GM18502 (cell line): ENCODE measurements around the gene S100A1.
"Not testable (repeated sequence)": the region's sequence is repeated elsewhere in the genome, so short reads cannot be mapped to it uniquely, and the experiment has no call there.

Experiments used
- ATAC-seq: cut with Tn5 transposase; IDR thresholded peaks from one replicate; pipeline ENCODE4 v1.9.1; 2021; ENCODE audit warnings: mild to moderate bottlenecking; ENCODE audit not compliant: unreplicated experiment, poor library complexity

Gene S100A1

DNA sequence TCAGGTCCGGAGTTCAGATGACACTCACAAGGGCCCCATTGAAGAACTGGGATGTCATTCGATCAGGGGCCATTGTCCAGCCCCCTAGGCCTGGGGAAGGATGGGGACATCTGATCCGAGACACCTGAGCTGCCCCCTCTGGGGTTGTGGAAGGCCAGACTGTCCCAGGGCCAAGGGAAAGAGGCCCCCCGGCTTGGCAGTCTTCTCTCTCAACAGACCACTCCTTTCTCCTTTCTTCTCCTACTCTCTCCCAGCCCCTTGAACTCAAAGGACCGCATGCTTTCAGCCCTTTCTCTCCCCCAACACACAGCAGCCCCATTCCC is 1.1 kb downstream of the S100A1 start:
- no peak for ATAC-seq

DNA sequence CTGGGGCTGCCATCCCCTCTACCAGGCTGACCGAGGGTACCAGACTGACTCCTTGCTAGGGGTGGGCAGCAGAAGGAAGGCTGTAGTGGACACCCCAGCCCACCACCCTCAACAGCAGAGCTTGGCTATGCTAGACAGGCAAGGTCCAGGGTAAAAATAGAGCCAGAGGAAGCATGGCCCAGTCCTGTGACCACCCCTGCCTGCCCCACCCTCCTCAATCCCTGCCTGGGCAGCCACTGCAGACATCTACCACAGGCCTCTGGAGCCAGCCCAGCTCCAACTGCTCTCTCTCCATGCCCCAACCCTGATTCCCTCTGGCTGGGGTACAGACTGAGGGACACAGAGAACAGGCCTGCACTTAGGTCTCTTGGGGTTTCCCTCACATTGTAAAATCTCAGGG is 1.7 kb downstream of the S100A1 start:
- ATAC-seq: no peak

DNA sequence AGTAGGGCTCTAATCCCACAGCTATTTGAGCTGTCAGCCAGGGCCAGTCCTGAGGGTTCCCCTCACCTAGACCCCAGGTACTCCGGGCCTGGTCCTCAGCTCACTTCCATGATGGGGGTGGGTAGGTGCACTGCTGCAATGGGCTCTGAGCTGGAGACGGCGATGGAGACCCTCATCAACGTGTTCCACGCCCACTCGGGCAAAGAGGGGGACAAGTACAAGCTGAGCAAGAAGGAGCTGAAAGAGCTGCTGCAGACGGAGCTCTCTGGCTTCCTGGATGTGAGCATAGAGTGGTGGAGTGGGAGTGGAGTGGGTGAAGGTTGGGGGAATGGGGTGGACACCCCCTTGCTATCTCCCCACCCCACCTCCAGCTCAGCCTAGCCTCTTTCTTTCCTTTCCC is 2.1 kb downstream of the S100A1 start:
- no peak for ATAC-seq

DNA sequence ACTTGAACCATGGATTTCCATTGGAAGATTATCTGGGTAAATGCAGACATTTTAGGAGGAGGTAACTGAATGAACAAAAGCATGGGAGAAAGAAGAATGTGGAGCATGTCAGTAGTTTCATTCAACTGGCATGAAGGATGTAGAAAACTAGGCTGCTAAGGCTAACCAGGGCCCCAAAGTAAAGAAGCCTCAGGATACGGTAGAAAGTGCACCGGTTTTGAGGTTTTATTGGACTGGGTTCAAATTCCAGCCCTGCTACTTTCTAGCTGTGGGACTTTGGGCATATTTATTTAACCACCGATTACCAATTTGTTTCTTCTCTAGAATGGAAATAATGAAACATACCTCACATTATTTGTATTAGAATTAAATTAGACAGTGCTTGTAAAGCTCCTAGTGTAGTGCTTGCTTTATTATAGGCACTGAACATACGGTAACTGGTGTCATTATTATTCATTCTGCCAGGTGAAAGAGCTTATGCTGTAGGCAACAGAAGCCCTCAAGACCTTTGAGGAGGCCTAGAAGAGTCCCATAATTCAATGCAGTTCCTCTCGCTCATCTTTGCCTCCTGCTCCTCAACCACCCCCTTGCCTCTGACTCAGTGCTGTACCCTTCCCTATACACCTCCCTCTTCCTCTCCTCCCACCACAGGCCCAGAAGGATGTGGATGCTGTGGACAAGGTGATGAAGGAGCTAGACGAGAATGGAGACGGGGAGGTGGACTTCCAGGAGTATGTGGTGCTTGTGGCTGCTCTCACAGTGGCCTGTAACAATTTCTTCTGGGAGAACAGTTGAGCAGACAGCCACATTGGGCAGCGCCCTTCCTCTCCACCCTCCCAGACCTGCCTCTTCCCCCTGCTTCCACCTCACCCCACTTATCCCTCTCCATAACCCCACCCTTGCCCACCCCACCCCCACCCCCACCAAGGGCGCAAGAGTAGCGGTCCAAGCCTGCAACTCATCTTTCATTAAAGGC is 3.1 kb downstream of the S100A1 start:
- no peak for ATAC-seq

DNA sequence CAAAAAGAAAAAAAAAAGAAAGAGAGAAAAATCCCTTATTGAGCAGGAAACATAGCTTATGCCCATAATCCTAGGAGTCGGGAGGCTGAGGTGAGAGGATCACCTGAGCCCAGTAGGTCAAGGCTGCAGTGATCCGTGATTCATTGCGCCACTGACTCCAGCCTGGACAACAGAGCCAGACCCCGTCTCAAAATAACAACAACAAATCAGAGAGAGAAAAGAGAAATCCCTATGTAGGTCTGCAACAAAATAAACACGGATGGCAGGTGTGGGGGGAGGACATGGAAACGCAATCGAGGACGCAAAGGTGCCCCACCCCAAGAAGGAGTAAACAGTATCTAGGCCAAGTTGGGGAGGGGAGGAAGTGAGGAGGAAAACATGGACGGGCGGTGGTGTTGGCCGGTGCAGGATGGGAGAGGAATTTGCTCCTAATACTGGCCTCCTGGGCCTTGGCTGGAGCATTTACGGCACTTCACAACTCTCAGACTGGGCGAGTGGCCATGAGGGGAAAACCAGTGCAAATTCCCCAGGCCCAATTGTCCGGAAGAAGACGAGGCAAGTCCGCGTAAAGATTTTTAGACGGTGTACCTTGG is 5.0 kb downstream of the S100A1 start:
- no peak for ATAC-seq

DNA sequence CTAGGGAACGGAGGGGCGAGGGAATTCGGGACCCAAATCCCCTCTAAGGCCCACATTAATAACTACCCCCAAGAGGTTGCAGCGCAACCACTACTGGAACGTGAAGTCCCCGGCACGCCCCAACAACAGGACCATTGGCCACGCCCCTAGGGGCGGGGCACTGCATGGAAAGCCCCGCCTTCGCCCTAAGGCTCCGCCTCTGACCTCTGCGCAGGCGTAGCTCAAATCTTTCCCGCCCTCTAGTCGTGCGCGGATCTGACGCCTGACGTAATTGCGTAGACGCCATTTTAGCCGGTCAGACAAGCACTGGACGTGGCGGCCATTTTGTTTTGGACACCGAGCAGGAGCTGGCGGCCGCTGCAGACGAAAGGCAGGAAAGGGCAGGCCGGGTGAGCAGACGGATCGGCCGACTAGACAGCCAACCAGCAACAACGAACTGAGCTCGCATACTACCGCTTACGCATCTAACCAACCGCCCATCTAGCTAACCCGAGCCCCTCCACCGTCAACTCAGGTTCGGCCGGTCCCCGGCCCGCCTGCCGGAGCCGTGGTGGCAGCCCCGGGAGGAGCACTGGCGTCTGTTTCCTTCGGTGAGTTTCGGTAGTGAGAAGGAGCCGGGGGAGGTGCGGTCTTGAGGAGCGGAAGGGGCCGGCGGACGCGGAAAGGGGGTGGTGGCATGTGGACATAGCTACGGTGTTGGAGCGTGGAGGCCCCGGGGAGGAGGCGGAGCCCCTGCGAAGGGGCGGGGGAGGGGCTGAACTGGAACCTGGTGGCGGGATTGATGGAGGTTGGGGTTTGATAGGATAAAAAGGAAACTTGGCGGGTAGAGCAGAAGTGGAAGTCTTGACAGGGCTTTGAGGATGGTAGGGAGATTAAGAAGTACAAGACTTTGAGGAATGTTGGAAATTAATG is 5.8 kb downstream of the S100A1 start, which contains the start of gene CHTOP:
TSS of gene CHTOP (plus strand) at position 313 of the 912 bp plus-strand sequence. CDS start 2,523 bp downstream, outside the sequence.
- ATAC-seq: peak; percentile 90

DNA sequence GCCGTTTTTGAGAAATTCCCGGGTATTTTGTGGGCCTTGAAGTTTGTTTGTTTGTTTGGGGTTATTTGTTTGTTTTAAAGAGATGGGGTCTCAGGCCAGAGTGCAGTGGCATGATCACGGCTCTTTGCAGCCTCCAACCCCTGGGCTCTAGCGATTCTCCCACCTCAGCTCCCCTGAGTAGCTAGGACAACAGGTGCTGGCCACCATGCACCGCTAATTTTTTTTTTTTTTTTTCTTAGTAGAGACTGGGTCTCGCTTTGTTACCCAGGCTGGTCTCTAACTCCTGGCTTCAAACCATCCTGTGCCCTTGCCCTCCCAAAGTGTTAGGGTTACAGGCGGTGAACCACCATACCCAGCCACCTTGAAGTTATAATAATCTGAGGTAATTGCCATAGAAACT is 7.6 kb downstream of the S100A1 start:
- ATAC-seq: no peak

DNA sequence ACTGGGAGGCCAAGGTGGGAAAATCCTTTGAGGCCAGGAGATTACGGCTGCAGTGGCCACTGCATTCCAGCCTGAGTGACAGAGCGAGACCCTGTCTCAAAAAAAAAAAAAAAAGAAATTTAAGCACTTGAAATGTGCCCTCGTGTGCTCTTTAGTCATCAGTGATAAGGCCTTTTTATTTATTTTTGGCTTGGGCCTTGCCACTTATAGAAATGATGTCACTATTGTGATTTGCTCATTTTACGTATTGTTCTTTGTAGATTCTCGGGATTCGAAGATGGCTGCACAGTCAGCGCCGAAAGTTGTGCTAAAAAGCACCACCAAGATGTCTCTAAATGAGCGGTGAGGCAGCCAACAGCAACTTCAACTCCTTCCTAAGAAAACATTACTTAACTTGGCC is 8.1 kb downstream of the S100A1 start:
- ATAC-seq: no peak

DNA sequence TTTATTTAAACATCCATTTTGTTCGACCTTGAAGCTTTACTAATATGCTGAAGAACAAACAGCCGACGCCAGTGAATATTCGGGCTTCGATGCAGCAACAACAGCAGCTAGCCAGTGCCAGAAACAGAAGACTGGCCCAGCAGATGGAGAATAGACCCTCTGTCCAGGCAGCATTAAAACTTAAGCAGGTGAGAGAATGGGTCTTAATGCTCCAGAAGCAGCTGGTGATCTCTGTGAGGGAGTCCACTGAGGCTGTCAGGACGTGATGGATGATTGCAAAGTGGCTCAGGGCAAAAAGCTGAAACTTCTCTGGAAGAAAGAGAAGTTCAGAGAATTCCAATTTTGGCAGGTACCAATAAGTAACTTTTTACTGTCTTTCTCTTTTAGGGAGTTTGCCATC is 10.0 kb downstream of the S100A1 start:
- ATAC-seq: no peak

DNA sequence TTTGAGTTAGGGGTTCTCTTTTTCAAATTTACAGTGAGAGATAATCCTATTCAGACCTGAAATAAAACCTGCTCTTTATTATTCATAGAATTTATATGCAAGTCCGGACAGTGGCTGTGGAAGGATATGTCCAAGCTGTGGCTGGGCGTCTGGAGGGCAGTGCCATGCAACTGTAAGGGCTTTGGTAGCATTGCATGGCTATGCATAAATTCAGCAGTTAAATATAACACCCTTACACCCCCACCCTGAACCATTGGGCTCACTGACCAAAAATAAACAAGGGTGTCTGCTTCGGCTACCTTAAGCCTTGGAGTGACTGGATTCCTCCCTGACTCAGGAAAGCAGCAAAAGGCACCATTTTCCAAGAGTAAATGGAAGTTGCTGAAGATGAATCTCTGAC is 11.0 kb downstream of the S100A1 start:
- no peak for ATAC-seq

DNA sequence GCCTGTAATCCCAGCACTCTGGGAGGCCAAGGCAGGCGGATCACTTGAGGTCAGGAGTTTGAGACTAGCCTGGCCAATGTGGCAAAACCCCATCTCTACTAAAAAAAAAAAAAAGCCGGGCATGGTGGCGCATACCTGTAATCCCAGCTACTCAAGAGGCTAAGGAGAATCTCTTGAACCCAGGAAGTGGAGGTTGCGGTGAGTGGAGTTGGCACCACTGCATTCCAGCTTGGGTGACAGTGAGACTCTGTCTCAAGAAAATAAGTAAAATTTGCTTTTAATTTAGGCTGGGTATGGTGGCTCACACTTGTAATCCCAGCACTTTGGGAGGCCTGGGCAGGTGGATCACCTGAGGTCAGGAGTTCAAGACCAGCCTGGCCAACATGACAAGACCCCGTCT is 12.0 kb downstream of the S100A1 start:
- not testable (repeated sequence) for ATAC-seq

DNA sequence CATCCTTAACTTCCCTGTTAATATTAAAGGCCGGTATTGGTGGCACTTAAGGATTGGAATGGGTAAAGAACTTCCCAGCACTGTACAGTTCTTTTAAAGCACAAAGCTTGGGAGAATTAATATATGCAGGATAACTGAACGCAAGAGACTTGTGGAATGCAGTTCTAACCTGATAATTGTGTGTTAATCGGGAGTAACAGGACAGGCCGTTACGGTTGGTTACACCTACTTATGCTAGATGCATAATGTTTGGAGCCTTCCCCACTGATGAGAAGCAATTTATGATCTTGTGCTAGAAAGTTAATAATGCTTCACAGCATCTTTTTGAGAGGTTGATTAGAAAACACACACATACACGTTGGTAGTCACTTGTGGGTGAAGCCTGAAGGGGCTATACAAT is 12.6 kb downstream of the S100A1 start:
- ATAC-seq: no peak

DNA sequence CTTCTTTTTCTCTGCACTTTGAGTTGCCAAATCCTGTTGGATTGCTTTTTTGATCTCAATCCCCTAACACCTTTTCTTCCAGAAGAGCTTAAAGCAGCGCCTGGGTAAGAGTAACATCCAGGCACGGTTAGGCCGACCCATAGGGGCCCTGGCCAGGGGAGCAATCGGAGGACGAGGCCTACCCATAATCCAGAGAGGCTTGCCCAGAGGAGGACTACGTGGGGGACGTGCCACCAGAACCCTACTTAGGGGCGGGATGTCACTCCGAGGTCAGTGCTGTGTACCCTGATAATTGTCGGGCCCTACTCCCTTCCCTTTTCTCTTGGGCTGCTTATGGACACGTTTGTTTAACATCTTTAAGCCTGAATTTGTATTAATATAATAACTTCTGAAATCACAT is 13.9 kb downstream of the S100A1 start:
- no peak for ATAC-seq

DNA sequence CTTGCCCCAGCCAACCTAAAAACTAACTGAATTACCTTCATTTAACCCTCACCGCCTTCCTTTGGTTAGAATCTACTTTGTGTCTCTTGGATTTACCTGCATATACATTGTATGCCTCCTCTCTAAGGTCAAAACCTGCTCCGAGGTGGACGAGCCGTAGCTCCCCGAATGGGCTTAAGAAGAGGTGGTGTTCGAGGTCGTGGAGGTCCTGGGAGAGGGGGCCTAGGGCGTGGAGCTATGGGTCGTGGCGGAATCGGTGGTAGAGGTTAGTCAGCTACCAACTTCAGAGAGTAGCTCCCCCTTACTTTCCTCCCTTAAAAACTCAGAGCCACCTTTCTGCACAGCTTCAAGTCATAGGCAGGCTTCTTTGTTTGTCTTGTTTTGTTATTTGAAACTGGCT is 14.9 kb downstream of the S100A1 start:
- no peak for ATAC-seq

DNA sequence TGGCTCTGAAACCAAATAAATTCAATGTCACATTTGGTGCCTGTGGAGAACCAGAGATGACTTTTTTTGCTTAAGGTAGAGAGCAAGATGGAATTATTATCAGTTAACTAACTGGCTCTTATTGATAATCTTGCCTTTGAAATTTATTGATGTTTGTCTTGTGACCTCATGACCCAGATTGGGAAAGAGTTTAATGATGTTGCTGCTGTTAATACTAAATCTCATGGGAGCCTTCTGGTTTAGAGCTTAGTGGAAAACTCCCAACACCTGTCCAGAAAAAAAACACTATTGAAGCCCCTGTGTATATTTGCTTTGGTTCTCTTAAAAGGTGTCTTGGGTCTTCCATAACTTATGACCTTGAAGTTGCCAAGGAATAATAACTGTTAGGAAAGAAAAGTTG is 15.6 kb downstream of the S100A1 start:
- no peak for ATAC-seq

DNA sequence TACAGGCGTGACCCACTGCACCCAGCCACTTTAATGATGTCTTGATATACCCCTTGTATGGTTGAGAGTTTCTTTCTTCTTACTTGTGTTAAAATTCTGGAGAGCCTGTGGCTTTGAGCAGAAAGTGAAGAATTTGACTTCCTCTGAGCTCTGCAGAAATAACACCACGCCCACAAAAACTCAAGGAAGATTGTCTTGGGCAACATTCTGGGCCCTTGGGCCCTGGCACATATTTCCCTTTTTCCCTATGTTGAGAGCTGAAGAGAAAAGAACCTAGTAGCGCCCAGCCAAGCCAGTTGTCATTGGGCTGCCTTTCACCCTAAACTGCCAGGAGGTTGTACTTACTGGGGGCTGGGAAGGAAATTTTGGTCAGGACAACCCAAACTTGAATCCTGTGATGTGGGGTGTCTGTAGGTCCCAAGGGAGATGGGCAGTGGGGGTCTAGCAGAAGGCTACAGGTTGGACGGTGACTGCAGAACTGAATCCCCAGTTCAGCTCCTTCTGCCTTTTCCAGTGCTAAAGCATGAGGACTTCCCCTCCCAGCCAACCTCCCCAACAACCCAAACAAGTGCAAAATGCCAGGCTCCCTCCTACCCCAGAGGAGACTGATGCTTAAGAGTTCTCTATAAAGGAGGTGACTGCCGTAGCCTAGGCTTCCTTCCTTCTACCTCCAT is 18.6 kb downstream of the S100A1 start:
- no peak for ATAC-seq

DNA sequence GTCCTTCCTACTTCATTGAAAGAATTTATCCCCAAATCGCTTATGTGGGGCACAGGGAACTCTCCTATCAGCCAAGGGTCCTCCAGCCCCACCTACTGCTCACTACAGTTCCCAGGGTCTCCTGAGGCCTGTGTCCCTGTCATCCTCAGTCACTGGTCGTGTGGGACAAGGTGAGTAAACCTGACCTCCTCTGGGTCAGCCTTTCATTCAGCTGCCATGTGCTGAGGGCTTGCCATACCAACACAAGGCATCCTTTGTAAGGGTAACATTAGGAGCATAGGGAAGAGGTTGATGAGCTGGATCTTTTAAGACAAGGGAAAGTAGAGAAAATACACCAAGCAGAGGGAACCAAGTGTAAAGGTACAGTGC is 19.1 kb downstream of the S100A1 start:
- ATAC-seq: no peak

DNA sequence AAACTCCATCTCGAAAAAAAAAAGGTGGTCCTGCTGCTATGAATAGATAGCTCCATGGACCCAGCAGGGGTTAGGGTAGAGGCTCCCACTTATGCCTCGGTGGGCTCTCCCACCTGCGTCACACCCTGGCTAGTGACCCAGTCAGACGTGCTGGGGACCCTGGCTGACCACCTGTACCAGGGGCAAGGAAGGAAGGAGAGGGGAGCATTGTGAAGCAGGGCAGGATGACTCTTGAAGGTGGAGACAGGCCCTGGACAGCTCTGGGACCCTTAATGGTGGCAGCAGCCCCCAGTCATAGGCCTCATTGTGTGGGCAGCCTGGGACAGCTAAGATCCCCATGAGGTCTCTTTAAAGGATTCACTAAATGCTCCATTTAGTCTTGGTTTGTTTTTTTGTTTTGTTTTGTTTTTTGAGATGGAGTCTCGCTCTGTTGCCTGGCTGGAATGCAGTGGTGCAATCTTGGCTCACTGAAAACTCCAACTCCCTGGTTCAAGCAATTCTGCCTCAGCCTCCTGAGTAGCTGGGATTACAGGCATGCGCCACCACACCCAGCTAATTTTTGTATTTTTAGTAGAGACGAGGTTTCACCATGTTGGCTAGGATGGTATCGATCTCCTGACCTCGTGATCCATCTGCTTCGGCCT is 19.9 kb downstream of the S100A1 start:
- no peak for ATAC-seq

DNA sequence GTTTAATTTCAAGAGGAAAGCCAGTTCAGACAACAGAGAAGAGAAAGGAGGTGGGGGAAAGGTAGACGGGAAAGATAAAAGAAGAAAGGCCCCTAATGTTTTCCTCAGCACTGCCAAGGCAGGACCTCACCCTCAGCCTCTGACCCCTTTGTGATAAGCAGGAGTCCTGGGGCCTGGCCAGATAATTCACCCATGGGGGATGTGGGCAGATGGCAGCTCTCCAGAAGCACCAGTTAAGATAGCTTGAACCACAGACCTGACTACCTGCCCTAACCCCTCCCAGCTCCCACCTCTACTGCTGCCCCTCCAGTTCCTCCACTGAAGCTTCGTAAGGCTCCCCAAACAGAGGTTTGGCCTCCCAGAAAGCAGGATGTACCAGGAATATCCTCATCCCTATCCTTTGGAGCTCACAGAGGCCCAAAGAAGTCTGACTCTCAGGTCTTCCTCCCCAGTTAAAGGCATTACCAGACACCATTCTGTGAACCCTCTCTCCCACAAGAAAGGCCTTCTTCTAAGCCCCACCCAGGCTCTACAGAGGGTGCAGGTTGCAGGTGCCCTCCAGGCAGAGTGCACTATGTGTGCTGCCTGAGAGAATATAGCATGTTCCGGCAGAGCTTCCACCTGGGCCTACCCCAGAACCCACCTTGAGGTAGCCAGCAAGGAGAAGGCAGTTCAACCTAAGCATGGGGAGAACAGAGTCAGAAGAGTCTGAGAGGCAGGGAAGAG is 21.1 kb downstream of the S100A1 start:
- ATAC-seq: no peak
